ENCODE measurements around the gene SLC43A3. TPM values are rescaled to one million over a fixed set of nuclear protein-coding genes. Genes with fewer than 3 reads are reported as not detected.

SLC43A3 gene
- 58.4 and 64.5 TPM in 2 replicates for total RNA-seq (2014; rRNA removed; shearing (Covaris generic))

GRCh38 chr11:57426929-57427726 lies at the start of gene SLC43A3:
TSS of gene SLC43A3 (minus strand) at chr11:57427121. CDS start at chr11:57426172, 949 bp downstream.
- peak; percentile 94 for DNase-seq (ENCODE audit: low read depth)

- no peak for DNase-seq (ENCODE audit: low read depth)
Observed at GRCh38 chr11:57476047-57476756, 49.3 kb upstream of the SLC43A3 start.

GRCh38 chr11:57475671-57476046 lies 48.7 kb upstream of the SLC43A3 start:
- no peak for DNase-seq (ENCODE audit: low read depth)

GRCh38 chr11:57475191-57475590 lies 48.3 kb upstream of the SLC43A3 start:
- DNase-seq (ENCODE audit: low read depth), result no peak

- DNase-seq (ENCODE audit: low read depth), result no peak
Observed at GRCh38 chr11:57474803-57475115, 47.8 kb upstream of the SLC43A3 start.

- DNase-seq (ENCODE audit: low read depth), result no peak
Observed at GRCh38 chr11:57474017-57474802, 47.3 kb upstream of the SLC43A3 start.

GRCh38 chr11:57473285-57473841 lies 46.4 kb upstream of the SLC43A3 start:
- no peak for DNase-seq (ENCODE audit: low read depth)

GRCh38 chr11:57471496-57471895 lies 44.6 kb upstream of the SLC43A3 start:
- no peak for DNase-seq (ENCODE audit: low read depth)

GRCh38 chr11:57469268-57469667 lies 42.3 kb upstream of the SLC43A3 start:
- DNase-seq (ENCODE audit: low read depth), result no peak

GRCh38 chr11:57468276-57468675 lies 41.4 kb upstream of the SLC43A3 start:
- no peak for DNase-seq (ENCODE audit: low read depth)

- DNase-seq (ENCODE audit: low read depth), result no peak
Observed at GRCh38 chr11:57467508-57468157, 40.7 kb upstream of the SLC43A3 start.

- DNase-seq (ENCODE audit: low read depth), result no peak
Observed at GRCh38 chr11:57466680-57467079, 39.8 kb upstream of the SLC43A3 start.

GRCh38 chr11:57464539-57465181 lies 37.7 kb upstream of the SLC43A3 start:
- no peak for DNase-seq (ENCODE audit: low read depth)

- DNase-seq (ENCODE audit: low read depth), result no peak
Observed at GRCh38 chr11:57463671-57464538, 37.0 kb upstream of the SLC43A3 start.

- DNase-seq (ENCODE audit: low read depth), result no peak
Observed at GRCh38 chr11:57462597-57462996, 35.7 kb upstream of the SLC43A3 start.

GRCh38 chr11:57461841-57462489 lies 35.0 kb upstream of the SLC43A3 start:
- no peak for DNase-seq (ENCODE audit: low read depth)

GRCh38 chr11:57460758-57461749 lies 34.1 kb upstream of the SLC43A3 start:
- DNase-seq (ENCODE audit: low read depth), result no peak

GRCh38 chr11:57460022-57460757 lies 33.3 kb upstream of the SLC43A3 start, which contains the start of gene RTN4RL2:
TSS of gene RTN4RL2 (plus strand) at chr11:57460528. CDS start at chr11:57460866, 338 bp downstream.
- peak; percentile 57 for DNase-seq (ENCODE audit: low read depth)
